Loucy (cell line): ENCODE data around the gene PARVA.

Source experiments
- CTCF ChIP-seq: fragments of 200-600 bp; sonication (generic); conservative IDR thresholded peaks from 2 replicates; pipeline ENCODE4 v1.5.1; 2014; ENCODE audit warnings: mild to moderate bottlenecking, antibody characterized with exemption, low read length
- EZH2phosphoT487 ChIP-seq: fragments of 200-600 bp; IDR thresholded peaks from 2 replicates; pipeline ENCODE4 v1.6.1; 2018; ENCODE audit warnings: antibody characterized with exemption, mild to moderate bottlenecking, moderate library complexity, borderline replicate concordance

- TF ChIP-seq CTCF (no peak), EZH2phosphoT487 (no peak)
Observed at GRCh38 chr11:12503039-12503484, 125.7 kb downstream of the PARVA start.
